Right lobe of liver (tissue), 4 donors: ENCODE results near the gene PML.

Source experiments
- CTCF ChIP-seq, 4 donors: fragments of 200-600 bp in 3 of 4; fragments of 450-650 bp in 1 of 4; IDR thresholded peaks; one replicate each; pipeline versions ENCODE4 v1.5.1 to v1.8.0; 2016 to 2022; ENCODE audit warnings: antibody characterized with exemption in 4 of 4, mild to moderate bottlenecking in 2 of 4
- POLR2A ChIP-seq: fragments of 450-650 bp; IDR thresholded peaks from one replicate; pipeline ENCODE4 v1.6.1; 2017; ENCODE audit warnings: antibody characterized with exemption, mild to moderate bottlenecking
- donor health status: DM: no; HTN: no; CAD: no.
- donor health status: DM: no; HTN: no; CAD: no.
- donor health status: DM: no; HTN: yes; CAD: no.

- TF ChIP-seq POLR2A (no peak), CTCF (IDR thresholded peaks at IDR 0.05) (no peak)
Measured at GRCh38 chr15:73982222-73982962, 12.1 kb upstream of the PML start.
